ENCODE measurements around the gene PRPH. TPM values are rescaled to one million over a fixed set of nuclear protein-coding genes. Genes with fewer than 3 reads are reported as not detected.

PRPH gene
- total RNA-seq, 1 experiment from 2014 or later = 1.4 TPM

GRCh38 chr12:49273726-49274395 is 21.1 kb upstream of the PRPH start:
- no peak overlapping the region for H3K27ac Mint-ChIP-seq (ENCODE audit: low read depth, unreplicated experiment)
- CTCF ChIA-PET = interaction anchor here (0.7 to 1.8 kb wide), 5 partner anchors 10 to 83 kb away, joined by 3 to 7 read pairs (median 3); no protein-coding TSS in a partner anchor

DNA sequence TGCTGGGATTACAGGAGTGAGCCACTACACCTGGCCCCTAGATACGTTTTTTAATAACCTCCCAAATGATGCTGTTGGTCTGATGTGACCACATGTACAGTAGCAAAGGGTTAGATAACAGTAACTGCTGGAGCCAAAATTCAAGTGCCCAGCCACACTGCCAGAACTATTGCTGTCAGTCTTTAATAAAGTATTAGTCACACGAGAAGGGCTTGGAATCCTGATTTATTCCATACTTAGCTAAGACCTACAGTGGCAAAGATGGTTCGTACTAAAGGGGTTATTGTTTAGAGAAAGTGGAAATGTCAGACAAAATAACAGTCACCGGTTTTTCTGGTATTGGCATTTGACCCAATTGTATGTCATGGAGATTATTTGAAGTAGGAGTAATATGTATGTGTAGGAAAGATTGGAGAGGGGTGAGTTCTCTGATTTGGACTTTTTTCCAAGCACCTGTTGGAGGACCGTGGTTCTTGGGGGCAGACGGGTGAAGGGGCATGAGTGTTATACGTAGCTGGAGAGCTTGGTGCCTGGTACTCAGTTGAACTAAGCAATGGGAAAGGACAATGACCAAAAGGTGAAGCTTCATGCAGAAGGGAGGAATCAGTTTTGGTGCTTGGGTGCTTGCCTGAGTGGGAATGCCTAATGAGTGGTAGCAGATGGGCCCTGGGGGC is 20.4 kb upstream of the PRPH start:
- DNase-seq (ENCODE audit: unreplicated experiment) = no peak
- intact Hi-C loops (cut with micrococcal nuclease) = no loop called here
- no TSS peak for BruUV-seq (replicated peaks)
- Mint-ChIP-seq H3K36me3 (ENCODE audit: insufficient read depth, unreplicated experiment) (peaks cover 54% of the 10 kb centered on the region), H3K4me1 (ENCODE audit: insufficient read depth, unreplicated experiment) (peaks cover 29% of the 10 kb centered on the region), H3K27ac (ENCODE audit: low read depth, unreplicated experiment) (peak overlapping the region; percentile 37), H3K27me3 (ENCODE audit: insufficient read depth, unreplicated experiment) (no peaks in the 10 kb centered on the region), H3K9me3 (ENCODE audit: unreplicated experiment) (no peaks in the 10 kb centered on the region), H3K4me3 (ENCODE audit: unreplicated experiment) (no peak overlapping the region)
- CTCF ChIA-PET = interaction anchor here (0.6 to 2.5 kb wide), 3 partner anchors 15 to 85 kb away, joined by 3 to 11 read pairs (median 7); no protein-coding TSS in a partner anchor
- TF ChIP-seq CTCF (IDR thresholded peaks at IDR 0.05; ENCODE audit: unreplicated experiment) = no peak
- POLR2A ChIA-PET = interaction anchor here (0.6 to 1.5 kb wide), 4 partner anchors 8 to 1905 kb away, joined by 3 to 4 read pairs (median 3); no protein-coding TSS in a partner anchor

More at GRCh38 chr12:49273726-49274395, 21.1 kb upstream of the PRPH start:
- Mint-ChIP-seq H3K4me1 (ENCODE audit: insufficient read depth, unreplicated experiment) (peaks cover 29% of the 10 kb centered on the region), H3K4me3 (ENCODE audit: unreplicated experiment) (no peak overlapping the region), H3K9me3 (ENCODE audit: unreplicated experiment) (no peaks in the 10 kb centered on the region), H3K27me3 (ENCODE audit: insufficient read depth, unreplicated experiment) (no peaks in the 10 kb centered on the region), H3K36me3 (ENCODE audit: insufficient read depth, unreplicated experiment) (peaks cover 61% of the 10 kb centered on the region)
- intact Hi-C loops (cut with micrococcal nuclease) = no loop called here
- no peak for TF ChIP-seq CTCF (IDR thresholded peaks at IDR 0.05; ENCODE audit: unreplicated experiment)
- BruUV-seq (replicated peaks) = no TSS peak
- DNase-seq (ENCODE audit: unreplicated experiment) = no peak
- POLR2A ChIA-PET = interaction anchor here (0.9 to 1.5 kb wide), 2 partner anchors 9 to 10 kb away, joined by 3 read pairs; no protein-coding TSS in a partner anchor

DNA sequence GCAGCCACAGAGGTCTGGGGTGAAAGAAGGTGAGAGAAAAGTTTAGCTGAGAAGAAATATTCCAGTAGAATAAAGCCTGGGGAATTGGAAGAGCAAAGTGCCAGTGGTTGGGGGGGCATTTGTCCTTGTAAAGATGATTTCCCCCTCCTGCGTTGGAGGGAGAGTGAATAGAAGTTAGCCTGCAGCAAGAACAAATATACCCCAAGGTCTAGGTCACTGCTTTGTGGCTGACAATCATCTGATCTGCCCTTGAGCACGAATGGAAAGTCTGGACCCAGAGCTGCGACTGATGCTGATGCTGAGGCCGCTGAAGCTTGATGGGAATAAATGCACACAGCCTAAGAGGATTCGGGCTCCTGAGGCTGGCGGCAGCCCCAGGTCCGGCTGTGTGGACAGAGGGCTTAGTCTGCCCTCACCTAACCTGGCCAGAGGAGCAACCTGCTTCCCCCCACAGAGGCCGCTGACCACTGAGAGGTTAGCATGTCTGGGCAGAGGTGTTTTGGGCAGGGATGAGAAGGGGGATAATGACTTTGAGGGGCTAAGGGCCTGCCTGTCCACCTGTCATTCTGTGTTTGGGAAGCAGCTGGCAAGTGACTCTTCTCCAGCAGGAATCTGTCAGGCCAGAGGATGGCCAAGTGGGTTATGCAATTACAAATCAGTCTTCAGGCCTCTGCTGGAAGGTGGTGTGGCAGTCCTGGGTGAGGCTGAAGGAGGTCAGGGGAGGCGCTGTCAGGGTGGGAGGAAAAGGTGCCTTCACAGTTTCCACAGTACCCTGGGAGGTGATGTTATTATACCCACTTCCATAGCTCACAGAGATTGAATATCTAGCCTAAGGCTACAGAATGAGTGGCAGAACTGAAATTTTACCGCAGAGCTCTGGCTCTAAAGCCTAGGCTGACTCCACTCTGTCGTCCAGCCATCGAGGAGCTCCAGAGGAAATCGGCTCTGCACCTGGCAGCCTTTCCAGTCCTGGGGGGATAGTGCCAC is 18.4 kb upstream of the PRPH start:
- POLR2A ChIA-PET = interaction anchor here (1.1 to 2.1 kb wide), 5 partner anchors 8 to 56 kb away, joined by 3 to 10 read pairs (median 5); no protein-coding TSS in a partner anchor
- no peaks in the 10 kb centered on the region for H3K9me3 Mint-ChIP-seq (ENCODE audit: unreplicated experiment)
- CTCF ChIA-PET = interaction anchor here (0.6 to 2.5 kb wide), 8 partner anchors 9 to 275 kb away, joined by 3 to 11 read pairs (median 4); no protein-coding TSS in a partner anchor

More for the DNA sequence above, 18.4 kb upstream of the PRPH start:
- no TSS peak for BruUV-seq (replicated peaks)
- intact Hi-C loops (cut with micrococcal nuclease) = no loop called here
- Mint-ChIP-seq H3K36me3 (ENCODE audit: insufficient read depth, unreplicated experiment) (peaks cover 39% of the 10 kb centered on the region), H3K27me3 (ENCODE audit: insufficient read depth, unreplicated experiment) (no peaks in the 10 kb centered on the region), H3K4me1 (ENCODE audit: insufficient read depth, unreplicated experiment) (peaks cover 26% of the 10 kb centered on the region), H3K27ac (ENCODE audit: low read depth, unreplicated experiment) (no peak overlapping the region), H3K4me3 (ENCODE audit: unreplicated experiment) (no peak overlapping the region)
- DNase-seq (ENCODE audit: unreplicated experiment) = peak; percentile 29
- TF ChIP-seq CTCF (IDR thresholded peaks at IDR 0.05; ENCODE audit: unreplicated experiment) = no peak
